Measurements from ENCODE around the gene REXO5.
A peak's percentile ranks its signal among the peaks of the same experiment; 100 is the strongest.
"Not testable (repeated sequence)": the region's sequence is repeated elsewhere in the genome, so short reads cannot be mapped to it uniquely, and the experiment has no call there.

REXO5 gene

GRCh38 chr16:20803561-20804214 lies 2.6 kb upstream of the REXO5 start:
- FAIRE-seq, result no peak

- FAIRE-seq, result not testable (repeated sequence)
Measured at GRCh38 chr16:20805684-20806167, 601 bp upstream of the REXO5 start.

GRCh38 chr16:20807862-20808261 lies 1.5 kb downstream of the REXO5 start:
- no peak for FAIRE-seq

- FAIRE-seq, result no peak
Measured at GRCh38 chr16:20811889-20812439, 5.6 kb downstream of the REXO5 start.

GRCh38 chr16:20812510-20812909 lies 6.2 kb downstream of the REXO5 start:
- no peak for FAIRE-seq

GRCh38 chr16:20814784-20815183 lies 8.5 kb downstream of the REXO5 start:
- FAIRE-seq, result no peak

- no peak for FAIRE-seq
Measured at GRCh38 chr16:20818929-20819585, 12.7 kb downstream of the REXO5 start.

- no peak for FAIRE-seq
Measured at GRCh38 chr16:20821682-20822081, 15.4 kb downstream of the REXO5 start.

GRCh38 chr16:20822521-20823325 lies 16.4 kb downstream of the REXO5 start:
- FAIRE-seq, result no peak

- no peak for FAIRE-seq
Measured at GRCh38 chr16:20826039-20826566, 19.8 kb downstream of the REXO5 start.

- FAIRE-seq, result no peak
Measured at GRCh38 chr16:20829536-20829935, 23.2 kb downstream of the REXO5 start.

- FAIRE-seq, result no peak
Measured at GRCh38 chr16:20830372-20830771, 24.0 kb downstream of the REXO5 start.

GRCh38 chr16:20833086-20833485 lies 26.8 kb downstream of the REXO5 start:
- no peak for FAIRE-seq

GRCh38 chr16:20838240-20838639 lies 31.9 kb downstream of the REXO5 start:
- FAIRE-seq, result no peak

GRCh38 chr16:20839504-20839903 lies 33.2 kb downstream of the REXO5 start:
- FAIRE-seq, result no peak

GRCh38 chr16:20844054-20844453 lies 37.7 kb downstream of the REXO5 start:
- FAIRE-seq, result no peak

GRCh38 chr16:20844588-20844987 lies 38.3 kb downstream of the REXO5 start:
- FAIRE-seq, result no peak

- no peak for FAIRE-seq
Measured at GRCh38 chr16:20846030-20846429, 39.7 kb downstream of the REXO5 start.

GRCh38 chr16:20846551-20846950 lies 40.2 kb downstream of the REXO5 start:
- FAIRE-seq, result no peak

GRCh38 chr16:20847550-20847949 lies 41.2 kb downstream of the REXO5 start:
- FAIRE-seq, result no peak

GRCh38 chr16:20849589-20850390 lies 43.5 kb downstream of the REXO5 start:
- FAIRE-seq, result peak; percentile 80

- no peak for FAIRE-seq
Measured at GRCh38 chr16:20850981-20851380, 44.7 kb downstream of the REXO5 start.

All from A204.1 (cell line).